GM15510 (cell line): Measurements from ENCODE around the gene ZNF320.

Source experiments
- POLR2A ChIP-seq: IDR thresholded peaks from 3 replicates; pipeline ENCODE4 v1.6.1; 2011; ENCODE audit warnings: borderline replicate concordance; ENCODE audit not compliant: insufficient read length; ENCODE audit errors: extremely low read depth

Gene ZNF320

GRCh38 chr19:52897138-52897935 is at the start of gene ZNF320:
ZNF320 (minus strand) TSS chr19:52897635; CDS start chr19:52890255, 7,380 bp downstream.
- TF ChIP-seq POLR2A: peak; percentile 51

DNA sequence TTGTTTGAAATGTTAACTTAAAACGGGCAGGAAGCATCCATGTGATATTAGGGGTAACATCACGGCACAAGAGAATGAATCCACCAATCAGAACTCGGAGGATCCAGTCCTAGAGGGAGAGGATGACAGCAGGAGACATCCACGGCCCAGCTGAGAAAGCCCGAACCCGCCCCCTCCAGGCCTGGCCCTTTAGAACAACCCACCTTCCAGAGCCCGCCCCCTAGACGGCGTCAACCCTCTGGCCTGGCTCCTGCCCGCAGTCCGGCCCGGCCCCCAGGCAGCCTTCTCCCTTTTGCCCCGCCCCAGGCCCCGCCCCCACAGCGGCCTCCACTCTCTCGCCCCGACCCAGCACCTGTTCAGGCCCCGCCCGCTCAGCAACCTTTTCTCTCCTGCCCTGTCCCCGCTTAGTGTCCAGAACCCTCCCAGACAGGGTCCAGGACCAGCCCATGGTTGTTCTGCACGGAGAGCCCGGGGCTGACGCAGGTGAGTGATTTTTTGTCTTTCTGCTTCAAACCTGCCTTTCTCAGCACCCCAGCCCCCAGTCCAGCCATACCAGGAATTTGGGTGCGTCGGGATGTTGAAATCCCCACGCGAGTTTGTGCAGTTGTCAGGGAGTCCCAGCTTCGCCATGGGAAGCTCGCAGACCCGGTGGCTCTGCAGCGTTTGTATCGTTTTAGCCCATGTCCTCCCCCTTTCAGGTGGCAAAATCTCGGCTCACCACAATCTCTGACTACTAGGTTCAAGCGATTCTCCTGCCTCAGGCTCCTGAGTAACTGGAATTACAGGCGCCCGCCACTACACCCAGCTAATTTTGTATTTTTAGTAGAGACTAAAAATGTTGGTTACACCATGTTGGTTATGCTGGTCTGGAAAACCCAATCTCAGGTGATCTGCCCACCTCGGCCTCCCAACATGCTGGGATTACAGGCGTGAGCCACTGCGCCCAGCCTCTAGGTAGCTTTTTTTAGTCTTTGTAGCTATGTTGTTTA is 49.2 kb upstream of the ZNF320 start:
- no peak for TF ChIP-seq POLR2A

DNA sequence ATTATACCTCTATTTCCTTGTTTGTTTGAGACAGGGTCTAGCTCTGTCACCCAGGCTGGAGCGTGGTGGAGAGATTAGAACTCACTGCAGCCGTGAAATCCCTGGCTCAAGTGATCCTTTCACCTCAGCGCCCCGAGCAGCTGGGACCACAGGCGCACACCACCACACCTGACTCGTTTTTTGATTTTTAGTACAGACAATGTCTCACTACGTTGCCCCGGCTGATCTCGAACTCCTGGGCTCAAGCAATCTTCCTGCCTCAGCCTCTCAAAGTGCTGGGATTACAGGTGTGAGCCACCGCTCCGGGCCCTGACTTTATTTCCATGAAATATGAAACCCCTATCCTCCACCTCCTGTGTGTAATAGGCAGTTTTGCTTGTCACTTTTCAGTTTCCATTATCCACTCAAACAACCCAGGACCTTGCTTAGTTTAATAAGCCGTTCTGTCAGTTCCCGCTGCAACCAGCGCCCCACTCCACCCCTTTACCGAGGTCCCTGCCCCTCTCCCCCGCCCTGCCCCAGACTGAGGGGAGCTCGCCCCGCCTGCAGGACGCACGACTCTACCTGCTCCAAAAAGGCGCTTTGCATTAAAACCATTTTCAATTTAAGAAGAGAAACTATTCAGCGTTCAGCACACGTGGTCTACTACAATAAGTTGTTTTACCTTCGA is 48.4 kb upstream of the ZNF320 start:
- TF ChIP-seq POLR2A: no peak

DNA sequence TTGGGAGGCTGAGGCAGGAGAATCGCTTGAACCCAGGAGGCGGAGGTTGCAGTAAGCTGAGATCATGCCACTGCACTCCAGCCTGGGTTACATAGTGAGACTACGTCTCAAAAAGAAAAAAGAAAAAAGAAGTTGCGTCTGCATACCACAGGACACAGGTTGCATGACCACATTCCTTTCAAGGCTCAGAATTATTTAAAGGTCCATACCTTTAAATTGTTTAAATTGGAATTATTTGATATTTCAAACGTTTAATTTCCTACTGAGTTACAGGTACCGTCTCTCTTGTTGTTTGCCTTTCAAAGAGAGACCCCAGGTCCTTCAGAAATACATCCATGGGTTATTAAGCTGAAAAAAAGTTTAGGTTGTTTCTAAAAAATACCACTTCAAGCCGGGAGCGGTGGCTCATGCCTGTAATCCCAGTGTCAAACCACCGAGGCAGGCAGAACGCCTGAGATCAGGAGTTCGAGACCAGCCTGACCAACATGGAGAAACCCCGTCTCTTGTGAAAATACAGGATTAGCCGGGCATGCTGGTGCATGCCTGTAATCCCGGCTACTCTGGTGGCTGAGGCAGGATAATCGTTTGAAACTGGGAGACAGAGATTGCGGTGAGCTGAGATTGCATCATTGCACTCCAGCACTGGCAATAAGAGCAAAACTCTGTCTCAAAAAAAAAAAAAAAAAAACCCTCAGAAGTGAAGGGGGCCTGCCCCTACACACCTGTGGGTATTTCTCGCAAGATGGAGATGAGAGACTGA is 46.6 kb upstream of the ZNF320 start:
- no peak for TF ChIP-seq POLR2A

- TF ChIP-seq POLR2A: no peak
These were observed 45.9 kb upstream of the ZNF320 start for GRCh38 chr19:52943134-52943883.

- peak; percentile 76 for TF ChIP-seq POLR2A
These were observed 45.1 kb upstream of the ZNF320 start for GRCh38 chr19:52942386-52943133.

DNA sequence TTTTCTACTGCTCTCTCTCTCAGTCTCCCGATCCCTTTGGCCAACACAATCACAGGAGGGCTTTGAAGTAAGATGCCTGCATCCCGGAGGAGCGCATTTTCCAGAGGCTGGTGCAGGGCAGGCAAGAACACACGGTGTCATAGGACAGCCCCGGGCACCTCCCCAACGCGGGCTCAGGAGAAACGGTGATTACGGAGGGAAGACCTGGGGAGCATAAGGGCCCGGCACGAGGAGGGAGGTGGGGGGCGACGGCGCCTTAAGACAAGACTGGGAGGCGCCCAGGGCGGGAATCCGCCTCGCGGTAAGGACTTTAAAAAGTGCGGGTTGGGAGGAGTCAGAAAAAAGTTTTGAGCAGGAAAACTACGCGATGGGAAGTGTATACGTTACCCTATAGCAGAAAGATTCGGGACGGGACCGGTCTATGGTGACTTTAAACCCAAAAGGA is 44.5 kb upstream of the ZNF320 start:
- no peak for TF ChIP-seq POLR2A

- TF ChIP-seq POLR2A: no peak
These were observed 41.3 kb upstream of the ZNF320 start for GRCh38 chr19:52938761-52939160.

GRCh38 chr19:52936954-52937325 is 39.5 kb upstream of the ZNF320 start:
- TF ChIP-seq POLR2A: no peak

DNA sequence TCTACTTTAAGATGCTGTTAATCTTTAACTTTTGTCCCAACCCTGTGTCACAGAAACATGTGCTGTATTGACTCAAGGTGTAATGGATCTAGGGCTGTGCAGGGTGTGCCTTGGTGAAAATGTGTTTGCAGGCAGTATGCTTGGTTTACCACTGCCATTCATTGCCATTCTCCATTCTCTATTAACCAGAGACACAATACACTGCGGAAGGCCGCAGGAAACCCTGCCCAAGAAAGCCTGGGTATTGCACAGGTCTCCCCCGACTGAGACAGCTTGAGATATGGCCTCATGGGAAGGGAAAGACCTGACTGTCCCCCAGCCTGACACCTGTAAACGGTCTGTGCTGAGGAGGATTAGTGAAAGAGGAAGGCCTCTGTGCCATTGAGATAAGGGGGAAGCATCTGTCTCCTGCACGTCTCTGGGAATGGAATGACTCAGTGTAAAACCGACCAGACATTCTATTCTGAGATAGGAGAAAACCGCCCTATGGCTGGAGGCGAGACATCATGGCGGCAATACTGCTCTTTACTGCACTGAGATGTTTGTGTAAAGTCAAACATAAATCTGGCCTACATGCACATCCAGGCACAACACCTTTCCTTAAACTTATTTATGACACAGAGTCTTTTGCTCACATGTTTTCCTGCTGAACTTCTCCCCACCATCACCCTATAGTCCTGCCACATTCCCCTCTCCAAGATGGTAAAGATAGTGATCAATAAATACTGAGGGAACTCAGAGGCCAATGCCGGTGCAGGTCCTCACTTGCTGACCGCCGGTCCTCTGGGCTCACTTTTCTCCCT is 38.9 kb upstream of the ZNF320 start:
- no peak for TF ChIP-seq POLR2A

DNA sequence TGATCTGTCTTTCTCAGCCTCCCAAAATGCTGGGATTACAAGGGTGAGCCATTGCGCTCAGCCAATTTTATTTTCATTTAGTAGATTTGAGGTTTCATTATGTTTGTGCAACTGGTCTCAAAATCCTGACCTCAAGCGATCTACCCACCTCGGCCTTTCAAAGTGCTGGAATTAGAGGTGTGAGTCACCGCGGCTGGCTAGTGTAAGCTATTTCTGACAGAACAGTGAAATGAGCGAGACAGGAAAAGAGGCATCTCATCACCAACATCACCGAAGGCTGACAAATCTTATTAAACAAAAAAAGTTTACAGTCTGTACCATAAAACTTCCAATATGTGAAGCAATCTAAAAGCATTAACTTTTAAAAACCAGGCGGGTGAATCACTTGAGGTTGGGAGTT is 38.0 kb upstream of the ZNF320 start:
- no peak for TF ChIP-seq POLR2A
